Chondrocyte (in vitro differentiated cells): ENCODE results near the gene ATP5ME. TPM values are rescaled to one million over a fixed set of nuclear protein-coding genes. Genes with fewer than 3 reads are reported as not detected.

Experiments used
- DNase-seq: peaks from one replicate; pipeline ENCODE4 v3.0.0; 2021; ENCODE audit warnings: mixed read lengths, low spot score
- H3K27ac Mint-ChIP-seq: one replicate; pipeline ENCODE4 v1.8.0; 2021; ENCODE audit warnings: mild to moderate bottlenecking, moderate library complexity, mixed read lengths; ENCODE audit not compliant: unreplicated experiment
- H3K27me3 Mint-ChIP-seq: 2 replicates; pipeline ENCODE4 v1.8.0; 2021; ENCODE audit warnings: low read depth, mixed read lengths
- H3K36me3 Mint-ChIP-seq: 2 replicates; pipeline ENCODE4 v1.8.0; 2021; ENCODE audit warnings: low read depth, mixed read lengths
- H3K4me1 Mint-ChIP-seq: 2 replicates; pipeline ENCODE4 v1.8.0; 2021; ENCODE audit warnings: low read depth, mild to moderate bottlenecking, mixed read lengths
- H3K4me3 Mint-ChIP-seq: one replicate; pipeline ENCODE4 v1.8.0; 2021; ENCODE audit warnings: mild to moderate bottlenecking, moderate library complexity, mixed read lengths; ENCODE audit not compliant: unreplicated experiment
- H3K9me3 Mint-ChIP-seq: 2 replicates; pipeline ENCODE4 v1.8.0; 2021; ENCODE audit warnings: low read depth, mixed read lengths
- total RNA-seq: library from RNA; stranded (reverse); gene quantifications from 3 replicates; pipeline ENCODE4 v1.2.1, GENCODE V29; 2021
- TF ChIP-seq, protein P1 (sequence below): fragments of 200-600 bp; sonication (generic); IDR thresholded peaks from 2 replicates; pipeline ENCODE4 v1.5.0; 2021; ENCODE audit warnings: antibody characterized with exemption, mild to moderate bottlenecking, moderate library complexity

Gene ATP5ME
- total RNA-seq, 1 donor from 2014 or later: 240 TPM

- no peak overlapping the region for H3K4me3 Mint-ChIP-seq
Measured at GRCh38 chr4:666822-667544, 7.1 kb downstream of the ATP5ME start.

DNA sequence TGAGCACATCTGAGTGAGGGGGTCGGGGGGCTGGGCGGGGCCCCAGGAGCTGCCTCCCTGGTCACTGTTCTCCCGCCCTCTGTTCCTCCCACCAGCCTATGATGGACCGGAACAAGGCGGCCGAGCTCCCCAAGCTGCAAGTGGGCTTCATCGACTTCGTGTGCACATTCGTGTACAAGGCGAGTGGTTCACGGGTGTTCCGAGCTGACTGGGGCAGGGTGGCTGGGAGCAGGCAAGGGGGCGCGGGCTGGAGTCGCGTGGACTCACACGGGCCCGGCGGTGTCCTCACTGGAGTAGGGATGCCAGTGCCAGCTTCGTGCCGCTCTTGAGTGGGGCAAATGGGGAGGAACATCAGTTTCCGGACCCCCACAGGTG is 7.7 kb downstream of the ATP5ME start:
- DNase-seq: no peak
- H3K4me1 Mint-ChIP-seq: peaks cover 2% of the 10 kb centered on the region
- H3K4me3 Mint-ChIP-seq: no peak overlapping the region
- TF ChIP-seq, protein P1, sequence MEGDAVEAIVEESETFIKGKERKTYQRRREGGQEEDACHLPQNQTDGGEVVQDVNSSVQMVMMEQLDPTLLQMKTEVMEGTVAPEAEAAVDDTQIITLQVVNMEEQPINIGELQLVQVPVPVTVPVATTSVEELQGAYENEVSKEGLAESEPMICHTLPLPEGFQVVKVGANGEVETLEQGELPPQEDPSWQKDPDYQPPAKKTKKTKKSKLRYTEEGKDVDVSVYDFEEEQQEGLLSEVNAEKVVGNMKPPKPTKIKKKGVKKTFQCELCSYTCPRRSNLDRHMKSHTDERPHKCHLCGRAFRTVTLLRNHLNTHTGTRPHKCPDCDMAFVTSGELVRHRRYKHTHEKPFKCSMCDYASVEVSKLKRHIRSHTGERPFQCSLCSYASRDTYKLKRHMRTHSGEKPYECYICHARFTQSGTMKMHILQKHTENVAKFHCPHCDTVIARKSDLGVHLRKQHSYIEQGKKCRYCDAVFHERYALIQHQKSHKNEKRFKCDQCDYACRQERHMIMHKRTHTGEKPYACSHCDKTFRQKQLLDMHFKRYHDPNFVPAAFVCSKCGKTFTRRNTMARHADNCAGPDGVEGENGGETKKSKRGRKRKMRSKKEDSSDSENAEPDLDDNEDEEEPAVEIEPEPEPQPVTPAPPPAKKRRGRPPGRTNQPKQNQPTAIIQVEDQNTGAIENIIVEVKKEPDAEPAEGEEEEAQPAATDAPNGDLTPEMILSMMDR: no peak
- H3K27me3 Mint-ChIP-seq: no peaks in the 10 kb centered on the region
- peaks cover 4% of the 10 kb centered on the region for H3K36me3 Mint-ChIP-seq
- H3K27ac Mint-ChIP-seq: peak overlapping the region; percentile 27
- H3K9me3 Mint-ChIP-seq: no peaks in the 10 kb centered on the region

More at GRCh38 chr4:666822-667544, 7.1 kb downstream of the ATP5ME start:
- Mint-ChIP-seq H3K36me3 (peaks cover 4% of the 10 kb centered on the region), H3K9me3 (no peaks in the 10 kb centered on the region), H3K27me3 (no peaks in the 10 kb centered on the region), H3K4me1 (peaks cover 2% of the 10 kb centered on the region), H3K27ac (peak overlapping the region; percentile 27)
- TF ChIP-seq, protein P1: no peak
- DNase-seq: no peak

GRCh38 chr4:665751-666435 is 8.2 kb downstream of the ATP5ME start:
- H3K27me3 Mint-ChIP-seq: no peaks in the 10 kb centered on the region
- TF ChIP-seq, protein P1: no peak
- H3K27ac Mint-ChIP-seq: no peak overlapping the region
- H3K4me1 Mint-ChIP-seq: peaks cover 2% of the 10 kb centered on the region
- H3K36me3 Mint-ChIP-seq: peaks cover 2% of the 10 kb centered on the region
- H3K4me3 Mint-ChIP-seq: no peak overlapping the region
- DNase-seq: no peak
- no peaks in the 10 kb centered on the region for H3K9me3 Mint-ChIP-seq

DNA sequence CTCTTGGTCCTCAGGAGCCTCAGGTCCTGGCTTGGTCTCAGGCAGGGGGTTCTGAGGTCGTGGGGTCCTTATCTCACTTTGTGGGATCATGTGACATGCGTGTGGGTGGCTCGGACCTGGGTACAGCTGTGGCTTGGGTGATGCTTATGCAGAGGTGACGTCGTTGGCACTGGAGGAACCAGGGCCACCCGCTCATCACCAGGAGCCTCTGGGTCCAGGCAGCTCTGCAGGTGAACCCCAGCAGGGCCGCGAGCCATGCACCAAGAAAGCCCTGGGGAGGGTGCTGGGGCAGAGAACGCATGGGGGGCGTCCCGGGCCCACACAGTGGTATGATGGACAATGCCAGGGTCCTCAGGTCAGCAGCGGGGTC is 8.7 kb downstream of the ATP5ME start:
- Mint-ChIP-seq H3K4me3 (no peak overlapping the region), H3K27me3 (no peaks in the 10 kb centered on the region), H3K27ac (no peak overlapping the region), H3K9me3 (no peaks in the 10 kb centered on the region), H3K4me1 (peaks cover 2% of the 10 kb centered on the region), H3K36me3 (no peaks in the 10 kb centered on the region)
- DNase-seq: peak; percentile 87
- TF ChIP-seq, protein P1: no peak

GRCh38 chr4:664713-665231 is 9.3 kb downstream of the ATP5ME start:
- TF ChIP-seq, protein P1: no peak
- peak; percentile 89 for DNase-seq
- H3K4me3 Mint-ChIP-seq: no peak overlapping the region
- no peaks in the 10 kb centered on the region for H3K9me3 Mint-ChIP-seq
- no peak overlapping the region for H3K27ac Mint-ChIP-seq
- H3K27me3 Mint-ChIP-seq: no peaks in the 10 kb centered on the region
- peaks cover 2% of the 10 kb centered on the region for H3K4me1 Mint-ChIP-seq
- no peaks in the 10 kb centered on the region for H3K36me3 Mint-ChIP-seq
